ENCODE results near the gene ATXN2. TPM values are rescaled to one million over a fixed set of nuclear protein-coding genes. Genes with fewer than 3 reads are reported as not detected.
"Not testable (repeated sequence)": the region's sequence is repeated elsewhere in the genome, so short reads cannot be mapped to it uniquely, and the experiment has no call there.

ATXN2 gene
- total and polyA plus RNA-seq, 3 donors from 2014 or later, result 61.4 to 165 (median 145) TPM

DNA sequence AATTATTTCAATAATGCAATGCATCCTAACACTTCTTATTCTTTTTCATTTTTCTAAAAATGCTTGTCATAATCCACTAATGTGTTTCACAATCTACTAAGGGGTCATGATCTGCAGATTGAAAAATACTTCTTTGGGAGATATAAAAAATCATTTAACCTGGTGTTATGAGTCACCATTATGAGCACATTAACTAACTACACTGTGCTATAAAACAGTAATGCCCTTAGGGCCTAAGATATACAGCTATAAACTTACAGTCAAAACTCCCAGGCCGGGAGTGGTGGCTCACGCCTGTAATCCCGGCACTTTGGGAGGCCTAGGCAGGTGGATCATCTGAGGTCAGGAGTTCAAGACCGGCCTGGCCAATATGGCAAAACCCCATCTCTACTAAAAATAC is 14.2 kb downstream of the ATXN2 start:
- Histone ChIP-seq H3K27me3 (no peaks in the 10 kb centered on the region), H3K36me3 (ENCODE audit: low read depth, missing control alignments) (no peaks in the 10 kb centered on the region), H3K9me3 (no peaks in the 10 kb centered on the region), H3K4me1 (peaks cover 3% of the 10 kb centered on the region), H3K27ac (no peak overlapping the region), H3K4me3 (no peak overlapping the region)
- WGBS, 2 donors, result 76 to 88% methylated on average over 4 of the region's 4 CpGs
- intact Hi-C loops (cut with DNase I; ENCODE audit: low total_unique reads), result no loop called here
- DNase-seq, result no peak
- TF ChIP-seq, protein P1, sequence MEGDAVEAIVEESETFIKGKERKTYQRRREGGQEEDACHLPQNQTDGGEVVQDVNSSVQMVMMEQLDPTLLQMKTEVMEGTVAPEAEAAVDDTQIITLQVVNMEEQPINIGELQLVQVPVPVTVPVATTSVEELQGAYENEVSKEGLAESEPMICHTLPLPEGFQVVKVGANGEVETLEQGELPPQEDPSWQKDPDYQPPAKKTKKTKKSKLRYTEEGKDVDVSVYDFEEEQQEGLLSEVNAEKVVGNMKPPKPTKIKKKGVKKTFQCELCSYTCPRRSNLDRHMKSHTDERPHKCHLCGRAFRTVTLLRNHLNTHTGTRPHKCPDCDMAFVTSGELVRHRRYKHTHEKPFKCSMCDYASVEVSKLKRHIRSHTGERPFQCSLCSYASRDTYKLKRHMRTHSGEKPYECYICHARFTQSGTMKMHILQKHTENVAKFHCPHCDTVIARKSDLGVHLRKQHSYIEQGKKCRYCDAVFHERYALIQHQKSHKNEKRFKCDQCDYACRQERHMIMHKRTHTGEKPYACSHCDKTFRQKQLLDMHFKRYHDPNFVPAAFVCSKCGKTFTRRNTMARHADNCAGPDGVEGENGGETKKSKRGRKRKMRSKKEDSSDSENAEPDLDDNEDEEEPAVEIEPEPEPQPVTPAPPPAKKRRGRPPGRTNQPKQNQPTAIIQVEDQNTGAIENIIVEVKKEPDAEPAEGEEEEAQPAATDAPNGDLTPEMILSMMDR (IDR thresholded peaks at IDR 0.05), result no peak
- TF ChIP-seq POLR2A (IDR thresholded peaks at IDR 0.05), result no peak

DNA sequence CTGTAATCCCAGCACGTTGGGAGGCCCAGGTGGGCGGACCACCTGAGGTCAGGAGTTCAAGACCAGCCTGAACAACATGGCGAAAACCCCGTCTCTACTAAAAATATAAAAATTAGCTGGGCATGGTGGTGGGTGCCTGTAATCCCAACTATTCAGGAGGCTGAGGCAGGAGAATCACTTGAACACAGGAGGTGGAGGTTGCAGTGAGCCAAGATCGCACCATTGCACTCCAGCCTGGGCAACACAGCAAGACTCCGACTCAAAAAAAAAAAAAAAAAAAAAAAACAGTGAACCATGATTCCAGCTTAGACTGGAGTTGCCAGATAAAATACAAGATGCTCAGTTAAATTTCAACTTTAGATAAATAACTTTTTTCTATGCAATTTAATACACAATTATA is 15.6 kb downstream of the ATXN2 start:
- H3K4me3 ChIP-seq; H3K27ac ChIP-seq; H3K4me1 ChIP-seq; H3K9me3 ChIP-seq; H3K27me3 ChIP-seq; H3K36me3 ChIP-seq (ENCODE audit: low read depth, missing control alignments); intact Hi-C loops (cut with DNase I; ENCODE audit: low total_unique reads); DNase-seq: not testable (repeated sequence)
- WGBS, 2 donors, result 89 to 91% methylated on average over 6 of the region's 6 CpGs

DNA sequence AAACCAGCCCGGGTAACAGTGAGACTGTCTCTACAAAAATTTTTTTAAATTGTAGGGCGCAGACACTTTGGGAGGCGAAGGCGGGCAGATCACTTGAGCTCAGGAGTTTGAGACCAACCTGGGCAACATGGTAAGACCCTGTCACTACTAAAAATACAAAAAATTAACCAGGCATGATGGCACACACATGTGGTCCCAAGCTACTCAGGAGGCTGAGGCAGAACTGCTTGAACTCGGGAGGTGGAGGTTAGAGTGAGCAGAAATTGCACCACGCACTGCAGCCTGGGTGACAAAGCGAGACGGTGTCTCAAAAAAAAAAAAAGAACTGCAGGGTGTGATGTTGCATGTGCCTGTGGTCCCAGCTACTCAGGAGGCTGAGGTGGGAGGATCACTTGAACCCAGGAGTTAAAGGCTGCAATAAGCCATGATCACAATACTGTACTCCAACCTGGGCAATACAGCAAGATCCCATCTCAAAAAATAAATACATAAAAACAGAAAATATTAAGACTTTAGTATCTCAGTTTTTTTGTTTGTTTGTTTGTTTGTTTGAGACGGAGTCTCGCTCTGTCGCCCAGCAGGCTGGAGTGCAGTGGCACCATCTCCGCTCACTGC is 16.9 kb downstream of the ATXN2 start:
- no peak overlapping the region for H3K27ac ChIP-seq
- WGBS, 2 donors, result 91 to 93% methylated on average over 12 of the region's 12 CpGs
- DNase-seq, result no peak
- H3K27me3 ChIP-seq, result no peaks in the 10 kb centered on the region
- intact Hi-C loops (cut with DNase I; ENCODE audit: low total_unique reads), result no loop called here
- H3K36me3 ChIP-seq (ENCODE audit: low read depth, missing control alignments), result no peaks in the 10 kb centered on the region
- peaks cover 3% of the 10 kb centered on the region for H3K4me1 ChIP-seq
- H3K4me3 ChIP-seq, result no peak overlapping the region
- H3K9me3 ChIP-seq, result no peaks in the 10 kb centered on the region
- TF ChIP-seq, protein P1 (IDR thresholded peaks at IDR 0.05), result no peak
- TF ChIP-seq POLR2A (IDR thresholded peaks at IDR 0.05), result no peak

DNA sequence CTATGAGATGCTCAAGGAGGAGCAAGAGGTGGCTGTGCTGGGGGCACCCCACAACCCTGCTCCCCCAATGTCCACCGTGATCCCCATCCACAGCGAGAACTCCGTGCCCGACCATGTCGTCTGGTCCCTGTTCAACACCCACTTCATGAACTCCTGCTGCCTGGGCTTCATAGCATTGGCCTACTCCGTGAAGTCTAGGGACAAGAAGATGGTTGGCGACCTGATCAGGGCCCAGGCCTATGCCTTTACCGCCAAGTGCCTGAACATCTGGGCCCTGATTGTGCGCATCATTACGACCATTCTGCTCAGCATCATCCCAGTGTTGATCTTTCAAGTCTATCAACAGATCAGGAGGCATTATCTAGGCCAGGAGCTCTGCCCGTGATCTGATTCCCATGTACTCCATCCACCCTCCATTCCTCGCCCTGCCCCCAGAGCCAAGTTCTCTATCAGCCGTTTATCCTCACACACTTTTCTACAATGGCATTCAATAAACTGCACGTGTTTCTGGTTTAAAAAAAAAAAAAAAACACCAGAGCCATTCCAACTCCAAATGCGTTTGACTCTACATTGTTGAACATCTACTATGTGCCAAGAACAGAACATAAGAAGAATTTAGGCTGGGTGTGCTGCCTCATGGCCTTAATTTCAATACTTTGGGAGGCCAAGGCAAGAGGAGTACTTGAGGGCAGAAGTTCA is 17.5 kb downstream of the ATXN2 start:
- DNase-seq, result no peak
- WGBS, 2 donors, result 81 to 83% methylated on average over 14 to 15 of the region's 15 CpGs
- Histone ChIP-seq H3K27ac (no peak overlapping the region), H3K4me3 (no peak overlapping the region), H3K4me1 (peaks cover 3% of the 10 kb centered on the region), H3K27me3 (no peaks in the 10 kb centered on the region), H3K36me3 (ENCODE audit: low read depth, missing control alignments) (no peaks in the 10 kb centered on the region), H3K9me3 (no peaks in the 10 kb centered on the region)
- no peak for TF ChIP-seq POLR2A (IDR thresholded peaks at IDR 0.05)
- TF ChIP-seq, protein P1 (IDR thresholded peaks at IDR 0.05), result no peak
- intact Hi-C loops (cut with DNase I; ENCODE audit: low total_unique reads), result no loop called here

DNA sequence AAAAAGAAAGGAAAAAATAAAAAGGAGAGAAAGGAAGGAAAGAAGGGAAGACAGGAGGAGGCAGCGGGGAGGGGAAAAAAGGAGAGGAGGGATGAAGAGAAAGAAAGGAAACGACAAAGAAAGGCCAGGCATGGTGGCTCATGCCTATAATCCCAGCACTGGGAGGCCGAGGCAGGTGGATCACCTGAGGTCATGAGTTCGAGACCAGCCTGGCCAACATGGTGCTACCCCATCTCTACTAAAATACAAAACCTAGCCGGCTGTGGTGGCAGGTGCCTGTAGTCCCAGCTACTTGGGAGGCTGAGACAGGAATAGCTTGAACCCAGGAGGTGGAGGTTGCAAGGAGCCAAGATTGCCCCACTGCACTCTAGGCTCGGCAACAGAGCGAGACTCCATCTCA is 18.4 kb downstream of the ATXN2 start:
- Histone ChIP-seq H3K27me3 (no peaks in the 10 kb centered on the region), H3K36me3 (ENCODE audit: low read depth, missing control alignments) (no peaks in the 10 kb centered on the region), H3K4me1 (peaks cover 3% of the 10 kb centered on the region), H3K9me3 (no peaks in the 10 kb centered on the region), H3K27ac (no peak overlapping the region), H3K4me3 (no peak overlapping the region)
- TF ChIP-seq POLR2A (IDR thresholded peaks at IDR 0.05), result no peak
- TF ChIP-seq, protein P1 (IDR thresholded peaks at IDR 0.05), result no peak
- intact Hi-C loops (cut with DNase I; ENCODE audit: low total_unique reads), result no loop called here
- no peak for DNase-seq
- 75 to 84% methylated on average over 7 of the region's 7 CpGs for WGBS, 2 donors
